Fibroblast of lung (primary cell): Measurements from ENCODE around the gene SLC16A6. TPM values are rescaled to one million over a fixed set of nuclear protein-coding genes. Genes with fewer than 3 reads are reported as not detected.
A peak's percentile ranks its signal among the peaks of the same experiment; 100 is the strongest.

ENCODE experiments used
- DNase-seq, 2 donors: peaks; one replicate each; pipeline versions ENCODE4 v3.0.0 to v3.0.0-alpha.2; 2010; ENCODE audit warnings: low read depth in 2 of 2
- H2AFZ ChIP-seq: 2 replicates; pipeline ENCODE4 v1.5.1; 2012; ENCODE audit warnings: low read length, control low read depth, inconsistent platforms
- H3K27ac ChIP-seq: 2 replicates; pipeline ENCODE4 v1.5.1; 2011; ENCODE audit warnings: low read length, control low read depth; ENCODE audit not compliant: insufficient read depth
- H3K27me3 ChIP-seq: 2 replicates; pipeline ENCODE4 v1.5.1; 2011; ENCODE audit warnings: mild to moderate bottlenecking, low read length; ENCODE audit not compliant: control insufficient read depth, insufficient read depth
- H3K36me3 ChIP-seq: 2 replicates; pipeline ENCODE4 v1.5.1; 2011; ENCODE audit warnings: low read length; ENCODE audit not compliant: control insufficient read depth, insufficient read depth
- H3K4me1 ChIP-seq: 2 replicates; pipeline ENCODE4 v1.5.1; 2011; ENCODE audit warnings: low read length; ENCODE audit not compliant: control insufficient read depth, insufficient read depth; ENCODE audit errors: extremely low read depth
- H3K4me2 ChIP-seq: 2 replicates; pipeline ENCODE4 v1.5.1; 2011; ENCODE audit warnings: low read length, control low read depth; ENCODE audit not compliant: insufficient read depth; ENCODE audit errors: extremely low read depth
- H3K4me3 ChIP-seq, 4 experiments: fragments of 200-600 bp in 1 of 4; sonication (generic) in 1 of 4; replicated peaks in 1 of 4; 2 replicates each; pipeline ENCODE4 v1.5.1; 2011 to 2016; ENCODE audit warnings: low read length in 4 of 4, low read depth in 3 of 4, mild to moderate bottlenecking in 3 of 4, control low read depth in 2 of 4, inconsistent platforms in 1 of 4, mixed read lengths in 1 of 4; ENCODE audit not compliant: insufficient read depth in 1 of 4; ENCODE audit errors: control extremely low read depth in 1 of 4
- H3K79me2 ChIP-seq: 2 replicates; pipeline ENCODE4 v1.5.1; 2012; ENCODE audit warnings: mild to moderate bottlenecking, low read length, inconsistent platforms; ENCODE audit not compliant: control insufficient read depth, insufficient read depth
- H3K9ac ChIP-seq: 2 replicates; pipeline ENCODE4 v1.5.1; 2011; ENCODE audit warnings: mild to moderate bottlenecking, low read length, control low read depth; ENCODE audit not compliant: insufficient read depth
- H3K9me3 ChIP-seq: 2 replicates; pipeline ENCODE4 v1.5.1; 2012; ENCODE audit warnings: low read depth, low read length; ENCODE audit not compliant: control insufficient read depth, insufficient read depth
- H4K20me1 ChIP-seq: 2 replicates; pipeline ENCODE4 v1.5.1; 2011; ENCODE audit warnings: low read length; ENCODE audit not compliant: control insufficient read depth, insufficient read depth; ENCODE audit errors: extremely low read depth
- EZH2 ChIP-seq: IDR thresholded peaks from 2 replicates; pipeline ENCODE4 v1.5.1; 2012; ENCODE audit warnings: low read length, control low read depth, mild to moderate bottlenecking; ENCODE audit errors: missing control alignments
- polyA plus RNA-seq, 2 donors: library from polyadenylated mRNA; depleted of rRNA in 1 of 2; stranded (reverse) in 1 of 2; unstranded in 1 of 2; fragments of >200 nt; gene quantifications; 2 replicates each; pipeline ENCODE4 v1.2.1, GENCODE V29; 2011 to 2012; ENCODE audit warnings: missing spikeins in 1 of 2
- total RNA-seq: library from RNA; depleted of rRNA; stranded (reverse); fragments of >200 nt; gene quantifications from 2 replicates; pipeline ENCODE4 v1.2.1, GENCODE V29; 2014
- TF ChIP-seq, protein P1 (sequence below), 2 donors: IDR thresholded peaks in 1 of 2; conservative IDR thresholded peaks in 1 of 2; 1 replicate in 1 of 2; 2 replicates in 1 of 2; pipeline ENCODE4 v1.5.1; 2011 to 2012; ENCODE audit warnings: low read length in 2 of 2, control low read depth in 1 of 2, inconsistent platforms in 1 of 2, low read depth in 1 of 2, mild to moderate bottlenecking in 1 of 2

The SLC16A6 gene
- total and polyA plus RNA-seq, 2 donors (not counting 1 experiment from before 2014, with no cell fraction given), result 1.7 to 8.3 TPM

DNA sequence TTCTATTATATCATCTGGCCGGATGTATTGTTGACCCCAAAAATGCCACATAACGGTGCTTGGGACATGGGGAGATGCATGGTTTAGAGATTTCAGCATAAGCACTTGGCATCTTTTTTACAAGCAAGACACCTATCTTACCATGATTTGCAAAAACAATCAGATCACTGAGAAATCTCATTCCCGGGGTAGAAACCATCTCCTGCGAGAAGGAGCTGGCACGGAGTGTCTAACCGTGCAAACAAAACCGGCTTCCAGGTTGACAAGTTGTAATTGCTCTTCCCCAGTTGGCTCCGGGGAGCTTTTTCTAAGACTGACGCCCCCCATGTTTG lies 1.0 kb downstream of the SLC16A6 start:
- H3K9ac ChIP-seq, result peak overlapping the region; percentile 65
- H3K27me3 ChIP-seq, result no peaks in the 10 kb centered on the region
- no peaks in the 10 kb centered on the region for H3K9me3 ChIP-seq
- peak overlapping the region in 3 of 4 experiments; percentile 65 to 74 (median 68) for H3K4me3 ChIP-seq
- no peak for DNase-seq
- H3K36me3 ChIP-seq, result no peaks in the 10 kb centered on the region
- peak overlapping the region; percentile 69 for H3K27ac ChIP-seq
- TF ChIP-seq EZH2, result no peak
- H3K79me2 ChIP-seq, result no peaks in the 10 kb centered on the region
- H3K4me2 ChIP-seq, result peak overlapping the region; percentile 96
- H3K4me1 ChIP-seq, result peaks cover 8% of the 10 kb centered on the region
- no peak overlapping the region for H2AFZ ChIP-seq
- no peaks in the 10 kb centered on the region for H4K20me1 ChIP-seq

DNA sequence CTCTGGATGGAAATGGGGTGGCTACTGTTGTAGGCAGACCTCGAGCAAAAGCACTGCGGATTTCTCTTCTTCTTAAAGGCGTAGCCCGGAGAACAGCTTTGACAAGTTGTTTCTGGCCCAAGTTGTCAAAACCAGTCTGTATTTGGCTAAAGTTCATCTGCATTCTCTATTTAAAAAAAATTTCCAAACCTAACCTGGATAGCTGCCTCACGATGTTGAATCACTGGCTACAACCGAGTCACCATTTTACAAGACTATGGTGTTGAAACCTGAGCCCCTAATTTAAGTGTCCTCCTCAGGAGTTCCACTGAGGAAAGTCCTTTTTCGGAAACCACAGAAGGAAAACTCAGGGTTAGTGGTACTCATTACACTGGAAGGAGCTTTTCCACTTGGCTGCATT lies 1.5 kb downstream of the SLC16A6 start:
- Histone ChIP-seq H3K4me1 (peaks cover 8% of the 10 kb centered on the region), H3K4me2 (peak overlapping the region; percentile 44), H2AFZ (no peak overlapping the region), H3K9me3 (no peaks in the 10 kb centered on the region), H3K27me3 (no peaks in the 10 kb centered on the region), H3K27ac (peak overlapping the region; percentile 69), H3K79me2 (no peaks in the 10 kb centered on the region), H3K9ac (no peak overlapping the region), H4K20me1 (no peaks in the 10 kb centered on the region), H3K4me3 (peak overlapping the region in 3 of 4 experiments; percentile 10 to 74 (median 68)), H3K36me3 (no peaks in the 10 kb centered on the region)
- no peak for TF ChIP-seq EZH2
- TF ChIP-seq, protein P1, sequence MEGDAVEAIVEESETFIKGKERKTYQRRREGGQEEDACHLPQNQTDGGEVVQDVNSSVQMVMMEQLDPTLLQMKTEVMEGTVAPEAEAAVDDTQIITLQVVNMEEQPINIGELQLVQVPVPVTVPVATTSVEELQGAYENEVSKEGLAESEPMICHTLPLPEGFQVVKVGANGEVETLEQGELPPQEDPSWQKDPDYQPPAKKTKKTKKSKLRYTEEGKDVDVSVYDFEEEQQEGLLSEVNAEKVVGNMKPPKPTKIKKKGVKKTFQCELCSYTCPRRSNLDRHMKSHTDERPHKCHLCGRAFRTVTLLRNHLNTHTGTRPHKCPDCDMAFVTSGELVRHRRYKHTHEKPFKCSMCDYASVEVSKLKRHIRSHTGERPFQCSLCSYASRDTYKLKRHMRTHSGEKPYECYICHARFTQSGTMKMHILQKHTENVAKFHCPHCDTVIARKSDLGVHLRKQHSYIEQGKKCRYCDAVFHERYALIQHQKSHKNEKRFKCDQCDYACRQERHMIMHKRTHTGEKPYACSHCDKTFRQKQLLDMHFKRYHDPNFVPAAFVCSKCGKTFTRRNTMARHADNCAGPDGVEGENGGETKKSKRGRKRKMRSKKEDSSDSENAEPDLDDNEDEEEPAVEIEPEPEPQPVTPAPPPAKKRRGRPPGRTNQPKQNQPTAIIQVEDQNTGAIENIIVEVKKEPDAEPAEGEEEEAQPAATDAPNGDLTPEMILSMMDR (conservative IDR thresholded peaks at IDR 0.05 in 1 of 2, IDR thresholded peaks at IDR 0.05 in 1 of 2; ENCODE audit: low read depth in 1 of 2, low read length in 2 of 2), result no peak
- no peak for DNase-seq

DNA sequence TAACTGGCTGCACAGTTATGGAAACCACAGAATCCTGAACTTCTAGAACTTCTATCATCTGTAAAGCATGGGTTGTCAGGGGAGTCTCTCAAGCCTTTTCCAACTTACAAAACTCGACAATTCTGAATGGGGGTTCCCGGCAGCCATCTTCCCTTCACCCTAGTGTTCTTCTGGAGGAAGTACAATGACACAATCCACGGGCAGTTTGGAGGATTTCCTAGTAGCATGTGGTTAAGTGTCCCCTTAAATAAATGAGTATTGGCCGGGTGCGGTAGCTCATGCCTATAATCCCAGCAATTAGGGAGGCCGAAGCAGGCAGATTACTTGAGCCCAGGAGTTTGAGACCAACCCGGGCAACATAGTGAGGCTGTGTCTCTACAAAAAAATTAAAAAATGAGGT lies 2.1 kb downstream of the SLC16A6 start:
- Histone ChIP-seq H3K36me3 (no peaks in the 10 kb centered on the region), H3K4me1 (peaks cover 8% of the 10 kb centered on the region), H3K4me3 (no peak overlapping the region), H3K27ac (no peak overlapping the region), H4K20me1 (no peaks in the 10 kb centered on the region), H2AFZ (no peak overlapping the region), H3K79me2 (no peaks in the 10 kb centered on the region), H3K9me3 (no peaks in the 10 kb centered on the region), H3K27me3 (no peaks in the 10 kb centered on the region), H3K9ac (no peak overlapping the region), H3K4me2 (no peak overlapping the region)
- TF ChIP-seq EZH2, result no peak
- TF ChIP-seq, protein P1 (conservative IDR thresholded peaks at IDR 0.05 in 1 of 2, IDR thresholded peaks at IDR 0.05 in 1 of 2; ENCODE audit: low read depth in 1 of 2, low read length in 2 of 2), result no peak
- DNase-seq, result no peak
